VCaP (cell line): Measurements from ENCODE around the gene TXNL1.

Source experiments
- H3K27ac ChIP-seq: fragments of 450-650 bp; 2 replicates; pipeline ENCODE4 v1.5.1; 2017
- CTCF ChIP-seq: fragments of 450-650 bp; conservative IDR thresholded peaks from 2 replicates; pipeline ENCODE4 v1.5.1; 2017; ENCODE audit warnings: mild to moderate bottlenecking, moderate library complexity

Gene TXNL1

DNA sequence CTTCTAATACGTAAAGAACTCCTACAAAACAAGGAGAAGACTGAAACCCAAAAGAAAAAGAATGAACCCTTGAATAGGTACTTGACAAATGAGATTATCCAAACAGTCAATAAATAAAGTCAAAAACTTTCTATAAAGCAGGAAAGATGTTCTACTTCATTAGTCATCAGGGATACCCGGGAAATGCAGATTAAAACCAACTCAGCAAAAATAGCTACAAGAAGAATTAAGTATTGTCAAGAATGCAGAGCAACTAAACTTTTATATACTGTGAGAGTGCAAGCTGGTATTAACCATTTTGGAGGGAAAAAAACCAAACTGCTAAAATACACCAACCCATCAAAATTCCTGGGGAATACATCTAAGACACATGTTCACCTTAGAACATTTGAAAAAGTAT lies 10.4 kb downstream of the TXNL1 start:
- no peak for TF ChIP-seq CTCF
- H3K27ac ChIP-seq, result no peak overlapping the region

DNA sequence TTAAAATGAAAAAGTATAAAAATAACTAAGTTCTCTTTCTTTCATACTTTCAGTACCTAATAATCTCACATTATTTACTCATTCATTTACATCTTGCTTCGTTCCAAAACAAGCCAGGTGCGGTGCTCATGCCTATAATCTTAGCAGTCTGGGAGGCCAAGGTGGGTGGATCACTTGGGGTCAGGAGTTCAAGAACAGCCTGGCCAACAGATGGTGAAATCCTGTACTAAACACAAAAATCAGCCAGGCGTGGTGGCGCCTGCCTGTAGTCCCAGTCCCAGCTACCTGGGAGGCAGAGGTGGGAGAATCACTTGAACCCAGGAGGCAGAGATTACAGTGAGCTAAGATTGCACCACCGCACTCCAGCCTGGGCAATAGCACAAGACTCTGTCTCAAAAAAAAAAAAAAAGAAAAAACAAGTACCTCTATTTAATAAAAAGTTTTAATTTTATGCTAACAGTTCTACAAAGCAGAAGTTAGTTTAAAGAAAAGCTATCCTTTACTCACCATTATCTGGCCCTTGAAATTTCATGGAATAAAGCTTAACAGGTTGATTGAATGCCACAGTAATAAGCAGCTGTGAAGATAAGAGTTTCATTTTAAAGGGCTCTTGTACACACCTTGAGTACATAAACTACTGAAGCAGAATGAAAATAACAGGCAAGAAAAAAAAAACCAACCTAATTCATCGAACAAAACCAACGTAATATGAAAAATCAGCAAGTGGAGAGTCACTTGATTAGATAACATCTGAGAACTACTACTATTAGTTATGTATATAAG lies 22.5 kb downstream of the TXNL1 start:
- no peak for TF ChIP-seq CTCF
- no peak overlapping the region; the same call in 1 of the 2 replicates for H3K27ac ChIP-seq

GRCh38 chr18:56606618-56607017 lies 31.8 kb downstream of the TXNL1 start:
- no peak for TF ChIP-seq CTCF
- no peak overlapping the region for H3K27ac ChIP-seq

GRCh38 chr18:56598422-56598821 lies 40.0 kb downstream of the TXNL1 start:
- no peak for TF ChIP-seq CTCF
- H3K27ac ChIP-seq, result no peak overlapping the region

GRCh38 chr18:56593906-56594305 lies 44.5 kb downstream of the TXNL1 start:
- no peak for TF ChIP-seq CTCF
- H3K27ac ChIP-seq, result no peak overlapping the region

DNA sequence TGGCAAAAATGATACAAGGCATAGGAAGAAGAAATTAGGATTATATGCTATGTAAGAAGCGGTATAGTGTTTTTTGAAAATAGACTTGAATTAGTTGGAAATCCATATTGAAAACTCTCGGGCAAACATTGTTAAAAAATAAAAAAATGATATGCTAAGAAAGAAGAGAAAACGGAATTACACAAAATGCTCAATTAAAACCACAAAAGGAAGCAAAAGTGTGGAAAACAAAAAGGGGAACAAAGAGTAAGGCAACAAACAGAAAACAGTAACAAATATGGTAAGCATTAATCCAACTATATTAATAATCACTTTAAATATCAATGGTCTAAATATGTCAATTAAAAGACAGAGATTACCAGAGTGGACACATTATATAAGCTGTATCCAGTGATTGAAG lies 58.4 kb downstream of the TXNL1 start:
- H3K27ac ChIP-seq, result no peak overlapping the region
- TF ChIP-seq CTCF, result no peak

DNA sequence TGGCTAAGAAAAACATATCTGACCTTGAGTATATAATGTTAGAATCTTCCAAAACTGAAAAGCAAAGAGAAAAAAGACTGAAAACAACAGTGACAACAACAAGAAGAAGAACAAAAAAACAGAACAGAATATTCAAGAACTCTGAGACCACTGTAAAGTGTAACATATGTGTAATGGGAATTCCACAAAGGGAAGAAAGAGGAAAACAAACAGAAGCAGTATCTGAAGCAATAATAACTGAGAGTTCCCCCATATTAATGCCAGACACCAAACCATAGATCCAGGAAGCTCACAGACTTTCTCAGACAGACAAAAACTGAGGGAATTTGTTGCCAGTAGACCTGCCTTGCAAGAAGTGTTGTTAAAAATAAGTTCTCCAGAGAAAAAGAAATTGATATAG lies 58.9 kb downstream of the TXNL1 start:
- TF ChIP-seq CTCF, result no peak
- H3K27ac ChIP-seq, result no peak overlapping the region
